Natural killer cell treated with Interleukin-12 subunit alpha and Interleukin-12 subunit beta and Interleukin-15 and Interleukin-18, amount 100 ng/mL, for 72 hours (primary cell): ENCODE data around the gene TSHZ2. TPM values are rescaled to one million over a fixed set of nuclear protein-coding genes. Genes with fewer than 3 reads are reported as not detected.

Experiments used
- ATAC-seq, 2 donors: fragments of 150-1000 bp; cut with Tn5 transposase in 1 of 2; sonication (Bioruptor Pico), chemical (Tn5 transposase) in 1 of 2; 2 replicates each; pipeline ENCODE4 v1.10.0; 2021
- DNase-seq: peaks from one replicate; pipeline ENCODE4 v3.0.0; 2022; ENCODE audit warnings: low spot score
- H3K27ac Mint-ChIP-seq, 2 donors: 1 replicate in 1 of 2; 2 replicates in 1 of 2; pipeline ENCODE4 v1.8.0; 2022; ENCODE audit warnings: mixed read lengths in 2 of 2, mild to moderate bottlenecking in 1 of 2, moderate library complexity in 1 of 2
- H3K27me3 Mint-ChIP-seq, 2 donors: 1 replicate in 1 of 2; 2 replicates in 1 of 2; pipeline ENCODE4 v1.8.0; 2022; ENCODE audit warnings: mixed read lengths in 2 of 2
- H3K36me3 Mint-ChIP-seq: one replicate; pipeline ENCODE4 v1.8.0; 2022; ENCODE audit warnings: mixed read lengths
- H3K4me1 Mint-ChIP-seq, 2 donors: 1 replicate in 1 of 2; 2 replicates in 1 of 2; pipeline ENCODE4 v1.8.0; 2022; ENCODE audit warnings: low read depth in 2 of 2, mixed read lengths in 2 of 2, mild to moderate bottlenecking in 1 of 2
- H3K4me3 Mint-ChIP-seq: one replicate; pipeline ENCODE4 v1.8.0; 2022; ENCODE audit warnings: mixed read lengths
- H3K9me3 Mint-ChIP-seq: 2 replicates; pipeline ENCODE4 v1.8.0; 2022; ENCODE audit warnings: mixed read lengths
- total RNA-seq, 2 donors: library from RNA; stranded (reverse); gene quantifications; one replicate each; pipeline ENCODE4 v1.2.3, GENCODE V29; 2022

Gene TSHZ2
- total RNA-seq, 2 donors from 2014 or later = 0.05 to 1.1 TPM

DNA sequence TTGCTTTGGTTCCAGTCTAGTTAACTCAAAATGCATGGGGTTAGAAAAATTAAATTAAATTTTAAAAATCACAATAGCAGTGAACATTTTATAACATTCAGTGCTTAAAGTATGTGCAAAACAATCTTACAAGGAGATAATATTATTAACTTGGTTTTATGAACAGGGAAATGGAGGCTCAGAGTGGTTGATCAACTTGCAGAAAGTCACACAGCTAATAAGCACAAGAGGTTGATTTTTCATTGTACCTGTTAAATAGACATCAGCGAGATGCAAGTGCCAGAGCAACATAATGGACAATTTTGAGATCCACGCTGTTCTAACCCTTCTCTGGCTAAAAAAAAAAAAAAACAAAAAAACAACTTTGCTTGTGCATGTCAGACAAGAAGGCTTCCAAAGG, 219.8 kb downstream of the TSHZ2 start:
- H3K9me3 Mint-ChIP-seq = no peaks in the 10 kb centered on the region
- no peak overlapping the region for H3K27ac Mint-ChIP-seq
- no peak for ATAC-seq
- H3K27me3 Mint-ChIP-seq = peaks cover 33 to 50% of the 10 kb centered on the region in 2 donors
- H3K4me1 Mint-ChIP-seq = no peaks in the 10 kb centered on the region
- H3K4me3 Mint-ChIP-seq = no peak overlapping the region
- no peak for DNase-seq
- no peaks in the 10 kb centered on the region for H3K36me3 Mint-ChIP-seq

DNA sequence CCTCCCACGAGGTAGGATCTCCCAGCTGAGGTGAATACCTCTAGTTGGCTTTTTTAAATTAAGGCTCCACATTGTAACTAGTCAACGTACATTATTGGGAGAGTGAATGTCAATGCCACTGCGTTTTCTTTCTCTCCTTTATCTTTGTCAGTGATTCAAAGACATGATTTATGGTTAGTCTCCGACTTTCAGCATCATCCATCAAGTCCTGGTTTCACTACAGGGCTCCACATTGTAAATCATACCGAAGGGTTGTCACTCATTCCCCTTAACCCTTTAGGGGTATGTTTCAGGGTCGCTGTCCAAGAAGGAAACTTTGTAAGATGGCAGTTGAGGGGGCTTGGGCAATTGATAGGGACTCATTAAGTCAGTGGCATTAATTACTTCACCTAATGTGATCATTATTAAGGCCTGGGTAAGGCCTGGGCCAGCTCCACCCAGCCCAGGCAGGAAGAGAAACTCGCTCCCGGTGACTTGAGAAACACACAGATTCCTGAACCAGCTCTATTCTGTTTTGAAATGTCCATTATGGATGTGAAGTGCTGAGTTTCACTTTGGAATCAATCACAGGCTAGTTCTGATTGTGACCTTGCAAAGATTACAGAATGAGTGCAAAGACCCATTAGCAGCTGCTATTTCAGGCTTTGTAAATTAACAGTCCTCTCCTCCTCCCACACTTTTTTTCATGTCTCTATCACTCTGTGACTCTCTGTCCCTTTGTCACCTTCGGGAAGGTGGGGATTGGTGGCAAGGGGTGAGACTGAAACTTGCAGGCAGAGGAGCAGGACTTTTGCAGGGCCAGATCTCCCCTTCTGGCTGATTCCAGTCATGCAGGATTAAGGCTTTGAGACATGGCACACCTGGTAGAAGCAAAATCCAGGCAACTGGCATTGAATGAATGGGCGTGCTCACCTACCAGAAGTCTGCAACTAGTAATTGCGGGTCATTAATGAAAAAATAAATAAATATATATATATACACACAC, 222.4 kb downstream of the TSHZ2 start:
- Mint-ChIP-seq H3K36me3 (no peaks in the 10 kb centered on the region), H3K27ac (no peak overlapping the region), H3K4me3 (no peak overlapping the region), H3K4me1 (no peaks in the 10 kb centered on the region), H3K27me3 (peaks cover 35 to 43% of the 10 kb centered on the region in 2 donors), H3K9me3 (no peaks in the 10 kb centered on the region)
- ATAC-seq = no peak
- no peak for DNase-seq

DNA sequence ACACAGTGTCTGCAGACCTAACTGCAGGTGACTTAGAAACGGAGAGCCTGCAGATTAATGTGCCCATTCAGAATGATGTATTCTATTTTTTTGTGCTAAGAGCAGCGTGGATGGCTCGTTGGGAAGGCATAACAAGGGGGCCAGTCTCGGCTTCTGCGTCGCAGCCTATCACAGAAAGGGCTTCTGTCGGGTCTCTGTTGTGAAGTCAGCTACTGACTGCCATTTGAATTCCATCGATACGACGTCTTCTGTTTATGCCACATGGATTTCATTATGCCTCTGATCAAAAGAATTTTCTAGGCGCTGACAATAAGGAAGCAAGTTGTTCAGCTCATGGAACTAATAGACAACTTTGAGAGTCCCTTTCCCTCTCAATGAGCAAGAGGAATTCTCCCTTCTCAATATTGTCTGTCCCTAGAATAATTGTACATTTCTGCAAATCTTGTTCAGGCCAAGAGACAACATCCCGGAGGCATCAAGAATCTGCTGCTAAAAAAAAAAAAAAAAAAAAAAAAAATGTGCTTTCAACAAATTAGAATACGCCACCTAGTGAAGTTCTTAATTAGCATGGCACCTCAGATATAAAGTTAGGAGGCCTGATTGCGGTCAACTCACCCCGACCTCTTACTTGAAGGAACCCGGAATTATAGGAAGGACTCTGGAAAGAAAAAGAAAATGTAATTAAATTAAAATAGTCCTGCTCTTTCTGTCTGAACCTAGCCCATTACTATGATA, 223.9 kb downstream of the TSHZ2 start:
- peaks cover 44 to 56% of the 10 kb centered on the region in 2 donors for H3K27me3 Mint-ChIP-seq

DNA sequence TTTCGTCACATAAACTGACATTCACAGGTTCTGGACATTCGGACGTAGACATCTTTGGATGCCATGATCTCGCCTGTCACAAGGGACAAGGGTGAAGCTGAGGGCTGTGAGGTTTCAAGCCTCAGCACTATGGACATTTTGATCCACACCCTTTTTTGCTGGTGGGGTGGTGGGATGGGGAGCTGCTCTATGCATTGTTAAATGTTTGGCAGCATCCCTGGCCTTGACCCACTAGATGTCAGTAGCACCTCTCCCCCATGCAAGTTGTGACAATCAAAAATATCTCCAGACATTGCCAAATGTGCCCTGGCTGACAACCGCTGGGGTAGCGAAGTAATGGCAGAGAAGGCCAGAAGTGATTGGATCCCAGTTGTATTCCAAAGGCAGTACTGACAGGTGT, 229.4 kb downstream of the TSHZ2 start:
- H3K27ac Mint-ChIP-seq = no peak overlapping the region
- H3K4me3 Mint-ChIP-seq = no peak overlapping the region
- DNase-seq = no peak
- H3K4me1 Mint-ChIP-seq = no peaks in the 10 kb centered on the region
- ATAC-seq = no peak
- no peaks in the 10 kb centered on the region for H3K9me3 Mint-ChIP-seq
- H3K27me3 Mint-ChIP-seq = peaks cover 25 to 30% of the 10 kb centered on the region in 2 donors
- H3K36me3 Mint-ChIP-seq = no peaks in the 10 kb centered on the region

More for the DNA sequence above, 223.9 kb downstream of the TSHZ2 start:
- no peaks in the 10 kb centered on the region for H3K36me3 Mint-ChIP-seq
- no peaks in the 10 kb centered on the region for H3K9me3 Mint-ChIP-seq
- no peak for DNase-seq
- H3K4me3 Mint-ChIP-seq = no peak overlapping the region
- no peak overlapping the region for H3K27ac Mint-ChIP-seq
- ATAC-seq = no peak
- H3K4me1 Mint-ChIP-seq = no peaks in the 10 kb centered on the region

DNA sequence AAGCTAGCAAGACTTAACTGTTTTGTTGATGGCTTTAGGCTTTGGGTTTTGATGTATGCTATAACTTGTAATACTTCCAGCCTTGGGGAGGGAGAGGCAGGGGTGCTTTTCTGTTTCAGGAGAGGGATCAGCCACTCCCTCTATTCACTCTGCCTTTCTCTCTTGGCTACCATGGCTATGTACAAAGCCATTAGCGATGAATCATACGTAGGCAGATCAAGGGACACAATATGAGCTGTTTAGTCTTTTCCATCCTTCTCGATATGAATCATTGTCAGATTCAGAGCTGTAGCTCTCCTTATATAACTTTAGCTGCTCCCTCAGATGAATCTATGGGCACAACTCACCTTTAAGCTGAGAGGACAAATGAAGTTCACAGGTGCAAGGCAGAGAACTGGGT, 230.6 kb downstream of the TSHZ2 start:
- Mint-ChIP-seq H3K36me3 (no peaks in the 10 kb centered on the region), H3K9me3 (no peaks in the 10 kb centered on the region), H3K27ac (no peak overlapping the region), H3K27me3 (peaks cover 22 to 30% of the 10 kb centered on the region in 2 donors), H3K4me1 (no peaks in the 10 kb centered on the region), H3K4me3 (no peak overlapping the region)
- ATAC-seq = no peak
- no peak for DNase-seq

DNA sequence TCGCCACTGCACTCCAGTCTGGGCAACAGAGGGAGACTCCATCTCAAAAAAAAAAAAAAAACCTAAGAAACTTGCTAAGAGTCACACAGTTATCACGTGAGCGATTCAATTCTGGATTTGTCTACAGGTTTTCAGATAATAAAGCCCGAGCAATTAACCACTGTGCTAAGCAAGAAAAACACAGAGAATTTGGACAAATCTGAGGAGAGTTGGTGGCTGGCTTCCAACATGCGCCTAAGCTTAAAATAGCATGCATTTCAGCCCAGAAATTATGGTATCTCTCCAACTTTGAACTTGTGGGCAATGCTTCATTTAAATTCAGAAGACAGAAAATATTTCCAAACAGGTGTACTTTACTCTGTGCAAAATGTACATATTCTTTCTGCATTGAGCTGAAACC, 232.9 kb downstream of the TSHZ2 start:
- Mint-ChIP-seq H3K4me1 (no peaks in the 10 kb centered on the region), H3K36me3 (no peaks in the 10 kb centered on the region), H3K9me3 (no peaks in the 10 kb centered on the region), H3K4me3 (no peak overlapping the region), H3K27me3 (peaks cover 26 to 27% of the 10 kb centered on the region in 2 donors), H3K27ac (no peak overlapping the region)
- no peak for DNase-seq
- ATAC-seq = no peak

DNA sequence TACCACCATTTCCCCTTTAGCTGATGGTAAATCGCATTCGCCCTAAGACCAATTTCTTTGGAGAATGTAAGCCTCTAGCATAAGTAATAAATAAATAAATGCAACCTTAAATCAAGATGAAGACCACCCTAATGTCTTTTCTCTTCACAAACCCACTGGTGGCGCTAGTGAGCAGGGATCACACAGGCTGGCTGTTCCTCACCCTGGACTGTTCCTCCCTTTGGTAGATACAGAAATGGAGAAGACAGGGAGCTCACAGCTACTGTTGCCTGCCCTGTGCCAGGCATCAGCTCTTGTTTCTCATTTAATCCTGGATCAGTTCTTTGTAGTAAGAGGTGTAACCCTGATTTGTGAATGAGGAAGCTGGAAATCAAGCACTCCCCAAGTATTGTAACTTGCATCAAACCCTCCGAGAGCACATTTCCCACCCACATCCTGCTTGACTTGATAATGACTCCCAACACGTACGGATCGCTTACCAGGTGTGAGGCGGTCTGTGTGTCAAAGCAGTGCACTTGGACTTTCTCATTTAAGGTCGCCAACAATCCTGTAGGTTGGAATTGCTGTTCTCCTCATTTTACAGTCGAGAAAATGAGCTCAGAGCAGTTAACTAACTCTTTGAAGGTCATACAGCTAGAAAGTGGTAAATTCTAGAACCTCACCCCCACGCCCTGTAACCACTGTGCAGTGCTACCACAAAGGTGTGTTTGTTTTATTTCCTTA, 236.1 kb downstream of the TSHZ2 start:
- ATAC-seq = no peak
- H3K27me3 Mint-ChIP-seq = peaks cover 17 to 21% of the 10 kb centered on the region in 2 donors
- H3K4me1 Mint-ChIP-seq = no peaks in the 10 kb centered on the region
- no peak overlapping the region for H3K4me3 Mint-ChIP-seq
- no peak overlapping the region for H3K27ac Mint-ChIP-seq
- H3K9me3 Mint-ChIP-seq = no peaks in the 10 kb centered on the region
- H3K36me3 Mint-ChIP-seq = no peaks in the 10 kb centered on the region
- no peak for DNase-seq

DNA sequence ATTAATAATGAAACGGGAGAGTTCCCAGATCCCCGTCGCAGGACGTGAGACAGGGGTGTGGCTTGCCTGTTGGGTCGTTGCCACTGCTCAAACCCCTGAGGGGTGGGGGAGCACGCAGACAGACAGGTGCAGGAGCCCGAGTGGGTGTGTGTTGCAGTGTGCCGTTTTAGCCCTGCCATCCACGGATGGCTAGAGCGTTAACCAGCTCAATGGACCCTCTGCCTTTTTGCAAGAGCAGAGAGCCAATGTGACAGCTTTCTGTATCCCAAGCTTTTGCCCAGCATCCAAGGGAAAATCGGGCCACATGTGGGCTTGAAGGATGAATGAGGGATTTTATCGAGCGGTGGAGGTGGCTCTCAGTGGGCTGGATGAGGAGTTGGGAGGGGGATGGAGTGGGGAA, 237.9 kb downstream of the TSHZ2 start:
- Mint-ChIP-seq H3K27ac (no peak overlapping the region), H3K4me1 (peaks cover under 1 to 8% of the 10 kb centered on the region in 2 donors), H3K4me3 (no peak overlapping the region), H3K27me3 (peaks cover 22 to 33% of the 10 kb centered on the region in 2 donors), H3K36me3 (no peaks in the 10 kb centered on the region), H3K9me3 (no peaks in the 10 kb centered on the region)
- ATAC-seq (no peak), DNase-seq (no peak)

DNA sequence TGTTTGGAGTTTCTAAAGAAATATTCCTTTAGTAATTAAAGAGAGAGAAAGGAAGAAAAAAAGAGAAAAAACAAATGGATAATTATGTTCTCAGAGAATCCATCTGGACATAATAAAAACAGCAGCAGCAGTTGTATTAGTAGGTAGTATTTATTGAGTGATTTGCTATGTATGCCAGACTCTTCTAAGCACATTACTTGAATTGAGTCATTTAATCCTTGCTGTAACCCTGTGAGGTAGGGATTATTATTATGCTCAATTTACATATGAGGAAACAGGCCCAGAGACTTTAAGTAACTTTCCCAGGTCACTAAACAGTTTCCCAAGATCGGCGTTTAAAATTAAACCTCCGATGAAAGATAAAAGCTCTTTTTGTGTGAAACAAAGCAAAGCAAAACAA, 238.8 kb downstream of the TSHZ2 start:
- H3K27me3 Mint-ChIP-seq = peaks cover 24 to 38% of the 10 kb centered on the region in 2 donors
- DNase-seq (no peak), ATAC-seq (no peak)
- H3K4me3 Mint-ChIP-seq = no peak overlapping the region
- peaks cover 3 to 13% of the 10 kb centered on the region in 2 donors for H3K4me1 Mint-ChIP-seq
- H3K27ac Mint-ChIP-seq = no peak overlapping the region
- no peaks in the 10 kb centered on the region for H3K9me3 Mint-ChIP-seq
- no peaks in the 10 kb centered on the region for H3K36me3 Mint-ChIP-seq

DNA sequence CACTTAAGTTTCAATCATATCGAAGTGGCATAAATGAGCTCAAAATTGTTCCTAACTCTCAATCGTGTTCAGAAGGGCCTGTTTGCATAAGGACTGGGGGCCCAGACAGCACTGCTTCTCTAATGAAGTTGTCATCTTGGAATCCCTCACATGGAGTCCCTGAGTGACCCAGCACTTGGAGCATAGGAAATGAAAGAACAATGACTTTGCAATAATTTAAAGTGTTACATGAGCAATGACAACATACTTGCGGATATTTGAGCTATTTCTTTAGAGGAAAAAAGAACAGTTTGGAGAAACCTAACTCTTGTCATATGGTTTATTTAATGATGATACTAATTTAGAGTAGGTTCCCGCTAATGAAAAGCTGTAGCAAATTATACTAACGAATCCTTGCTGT, 239.9 kb downstream of the TSHZ2 start:
- no peak overlapping the region for H3K4me3 Mint-ChIP-seq
- peaks cover 25 to 33% of the 10 kb centered on the region in 2 donors for H3K27me3 Mint-ChIP-seq
- no peaks in the 10 kb centered on the region for H3K9me3 Mint-ChIP-seq
- ATAC-seq = no peak
- no peaks in the 10 kb centered on the region for H3K36me3 Mint-ChIP-seq
- no peak for DNase-seq
- no peak overlapping the region for H3K27ac Mint-ChIP-seq
- H3K4me1 Mint-ChIP-seq = peaks cover 3 to 13% of the 10 kb centered on the region in 2 donors

DNA sequence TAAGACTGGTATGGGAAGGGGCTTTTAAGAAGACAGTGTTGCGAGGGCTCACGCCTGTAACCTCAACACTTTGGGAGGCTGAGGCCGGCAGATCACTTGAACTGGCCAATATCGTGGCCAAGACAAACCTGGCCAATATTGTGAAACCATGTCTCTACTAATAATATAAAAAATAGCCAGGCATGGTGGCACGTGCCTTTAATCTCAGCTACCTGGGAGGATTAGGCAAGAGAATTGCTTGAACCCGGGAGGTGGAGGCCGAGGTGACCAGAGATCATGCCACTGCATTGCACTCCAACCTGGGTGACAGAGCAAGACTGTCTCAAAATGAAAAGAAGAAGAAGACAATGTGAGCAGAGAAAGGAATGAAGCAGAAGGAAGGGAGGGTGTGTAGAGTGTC, 242.2 kb downstream of the TSHZ2 start:
- no peak overlapping the region for H3K27ac Mint-ChIP-seq
- no peak overlapping the region for H3K4me3 Mint-ChIP-seq
- H3K4me1 Mint-ChIP-seq = peaks cover 3 to 13% of the 10 kb centered on the region in 2 donors
- no peak for ATAC-seq
- no peak for DNase-seq
- H3K27me3 Mint-ChIP-seq = peaks cover 21 to 37% of the 10 kb centered on the region in 2 donors
- H3K36me3 Mint-ChIP-seq = no peaks in the 10 kb centered on the region
- H3K9me3 Mint-ChIP-seq = no peaks in the 10 kb centered on the region

DNA sequence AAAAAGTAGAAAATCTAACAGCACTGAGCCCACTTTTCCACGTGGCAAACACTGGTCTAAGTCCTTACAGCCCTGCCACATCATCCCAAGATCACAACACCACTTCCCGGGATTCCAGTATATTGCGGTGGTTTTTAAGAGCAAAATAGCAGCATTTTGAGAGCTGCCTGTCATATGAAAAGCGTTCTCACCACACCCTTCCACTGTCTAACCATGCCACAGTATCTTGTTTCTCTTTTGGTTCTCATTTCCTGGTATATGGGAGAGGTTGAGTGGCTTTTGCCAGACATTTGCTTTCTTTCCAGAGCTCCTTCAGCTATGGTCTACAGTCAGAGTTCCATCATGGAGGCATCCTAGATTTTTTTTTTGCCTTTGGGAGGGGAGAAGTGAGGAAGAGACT, 243.0 kb downstream of the TSHZ2 start:
- no peak for ATAC-seq
- peaks cover 3 to 13% of the 10 kb centered on the region in 2 donors for H3K4me1 Mint-ChIP-seq

DNA sequence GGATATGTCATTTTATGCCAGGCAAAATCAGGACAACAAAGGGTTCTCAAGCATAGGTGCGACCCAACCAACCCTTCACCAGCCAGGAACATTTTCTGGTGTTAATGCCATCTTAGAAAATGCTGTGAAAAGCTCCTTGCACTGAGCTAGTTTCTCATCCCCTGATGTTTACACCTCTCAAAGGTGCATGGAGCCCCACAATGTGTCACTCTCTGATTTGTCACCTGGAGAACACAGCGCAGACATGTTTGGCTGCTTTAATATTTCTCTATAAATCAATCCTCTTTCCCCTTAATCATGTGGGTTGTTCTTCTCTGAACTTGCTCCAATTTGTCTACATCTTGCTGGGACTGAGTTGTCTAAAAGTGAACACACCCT, 244.3 kb downstream of the TSHZ2 start:
- no peak for ATAC-seq
- no peak for DNase-seq
- Mint-ChIP-seq H3K36me3 (no peaks in the 10 kb centered on the region), H3K4me3 (no peak overlapping the region), H3K27ac (no peak overlapping the region), H3K27me3 (peaks cover 22 to 44% of the 10 kb centered on the region in 2 donors), H3K4me1 (peaks cover 3 to 13% of the 10 kb centered on the region in 2 donors), H3K9me3 (no peaks in the 10 kb centered on the region)

More for the DNA sequence above, 243.0 kb downstream of the TSHZ2 start:
- Mint-ChIP-seq H3K27me3 (peaks cover 21 to 31% of the 10 kb centered on the region in 2 donors), H3K9me3 (no peaks in the 10 kb centered on the region), H3K4me3 (no peak overlapping the region), H3K36me3 (no peaks in the 10 kb centered on the region), H3K27ac (no peak overlapping the region)
- DNase-seq = no peak
